ENCODE data around the gene COX6A2.
"Not testable (repeated sequence)": the region's sequence is repeated elsewhere in the genome, so short reads cannot be mapped to it uniquely, and the experiment has no call there.

The COX6A2 gene

DNA sequence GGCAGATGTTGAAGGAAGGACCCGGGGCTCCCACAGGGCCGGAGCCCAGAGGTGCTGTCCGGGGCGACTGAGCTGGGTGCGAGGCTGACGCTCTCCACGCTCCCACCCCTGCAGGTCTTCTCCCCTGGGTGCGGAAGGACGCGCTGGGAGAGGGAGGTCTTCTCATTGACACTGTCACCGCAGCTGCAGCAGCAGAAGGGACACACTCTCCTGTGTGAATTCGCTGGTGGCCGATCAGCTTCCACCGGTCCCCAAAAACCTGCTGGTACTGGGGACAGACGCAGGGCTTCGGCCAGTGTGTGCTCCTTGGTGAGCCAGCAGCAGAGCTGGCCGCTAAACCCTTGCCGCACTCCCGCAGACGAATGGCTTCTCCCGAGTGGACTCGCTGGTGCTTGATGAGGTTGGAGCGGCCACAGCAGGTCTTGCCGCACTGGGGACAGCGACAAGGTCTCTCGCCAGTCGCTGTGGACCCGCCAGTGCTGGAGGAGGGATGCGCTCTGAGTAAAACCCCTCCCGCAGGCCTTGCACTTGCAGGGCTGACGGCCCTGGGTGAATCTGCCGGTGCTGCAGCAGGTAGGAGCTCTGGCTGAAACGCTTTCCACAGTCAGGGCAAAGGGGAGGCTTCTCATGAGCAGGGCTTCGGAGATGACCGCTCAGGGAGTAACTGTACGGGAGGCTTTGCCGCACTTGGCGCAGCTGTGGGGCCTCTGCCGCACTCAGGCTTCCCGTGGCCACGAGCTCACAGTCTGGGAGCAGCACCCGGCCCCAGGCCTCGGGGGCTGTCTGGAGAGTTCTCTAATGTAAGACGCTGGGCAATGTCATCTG, 8.3 kb upstream of the COX6A2 start:
- no peak for DNase-seq

DNA sequence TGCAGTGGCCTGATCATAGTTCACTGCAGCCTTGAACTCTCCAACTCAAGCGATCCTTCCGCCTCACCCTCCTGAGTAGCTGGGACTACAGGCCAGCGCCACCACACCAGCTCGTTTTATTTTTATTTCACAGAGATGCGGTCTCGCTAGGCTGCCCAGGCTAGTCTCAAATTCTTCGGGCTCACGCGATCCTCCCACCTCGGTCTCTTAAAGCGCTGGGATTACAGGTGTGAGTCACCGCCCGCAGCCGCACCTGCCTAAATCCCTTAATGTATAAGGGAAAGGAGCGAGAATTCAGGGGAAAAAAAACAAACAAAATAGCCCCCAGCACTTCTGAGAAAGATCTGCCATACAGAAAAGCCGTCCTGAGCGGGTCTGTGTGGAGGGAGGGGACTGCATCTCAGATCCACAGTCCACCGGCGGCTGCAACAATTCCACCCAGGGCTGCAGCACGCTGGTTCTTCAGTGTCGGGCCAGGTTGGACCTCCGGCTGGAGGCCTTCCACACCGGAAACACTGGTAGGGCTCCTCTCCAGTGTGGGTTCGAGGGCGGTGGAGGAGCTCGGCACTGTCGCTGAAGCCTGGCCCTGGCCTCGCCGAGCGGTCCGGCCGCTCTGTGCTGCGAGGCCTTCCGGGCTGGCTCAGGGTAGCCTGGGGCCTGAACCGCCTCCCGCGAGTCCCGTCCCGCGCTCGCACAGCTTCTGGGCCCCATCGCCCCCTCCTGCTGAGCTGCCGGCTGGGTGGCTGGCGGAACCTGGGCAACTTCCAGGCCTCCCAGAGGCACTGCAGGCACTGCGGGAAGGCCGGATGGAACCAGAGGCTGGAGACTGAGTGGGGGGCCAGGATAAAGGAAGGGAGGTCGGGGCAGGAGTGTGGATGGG, 7.4 kb upstream of the COX6A2 start:
- no peak for DNase-seq

DNA sequence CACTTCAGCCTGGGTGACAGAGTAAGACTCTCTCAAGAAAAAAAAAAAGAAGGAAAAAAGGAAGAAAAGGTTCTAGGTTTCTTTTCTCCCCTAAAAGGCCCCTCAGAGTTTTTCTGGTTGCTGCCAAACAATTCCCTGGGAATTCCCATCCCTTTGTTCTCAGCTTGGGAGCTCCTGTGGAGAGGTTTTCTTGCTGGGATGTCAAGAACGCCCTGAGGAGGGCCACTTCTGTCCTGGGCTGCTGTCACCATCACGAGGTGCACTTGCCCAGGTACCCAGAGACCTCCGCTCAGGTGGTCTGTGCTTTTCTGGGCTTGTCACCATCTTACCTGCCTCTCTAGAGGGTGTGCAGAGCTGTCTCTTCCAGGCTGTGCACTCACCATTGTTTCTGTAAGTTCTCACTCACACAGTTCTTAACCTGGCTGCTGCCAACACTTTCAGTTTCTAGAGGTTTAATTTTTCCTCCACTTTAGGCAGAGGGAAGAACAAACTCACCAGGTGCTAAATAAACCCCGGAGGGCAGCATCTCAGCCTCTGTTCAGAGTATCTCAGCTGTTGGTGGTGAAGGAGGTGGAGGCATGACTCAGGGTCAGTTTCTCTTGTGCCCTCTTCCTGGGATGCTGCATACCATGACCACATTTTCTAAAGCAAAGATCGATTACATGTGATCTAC, 2.4 kb upstream of the COX6A2 start:
- DNase-seq, result no peak

DNA sequence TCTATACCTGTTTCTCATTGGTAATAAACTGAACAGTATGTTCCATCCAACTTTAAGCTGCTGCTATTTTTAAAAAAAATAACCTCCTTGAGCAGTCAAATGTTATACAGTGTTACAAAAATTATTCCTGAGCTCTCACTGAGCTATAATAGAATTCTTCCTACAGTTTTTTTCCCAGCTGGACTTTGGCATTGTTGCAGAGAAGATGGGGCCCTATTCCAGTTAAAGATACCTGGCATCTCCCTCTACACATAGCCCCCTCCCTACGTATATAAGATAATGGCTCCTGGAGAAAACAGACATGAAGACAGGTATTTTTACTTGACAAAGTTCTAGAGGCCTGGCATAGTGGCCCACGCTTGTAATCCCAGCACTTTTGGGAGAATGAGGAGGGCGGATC, 1.6 kb upstream of the COX6A2 start:
- no peak for DNase-seq

DNA sequence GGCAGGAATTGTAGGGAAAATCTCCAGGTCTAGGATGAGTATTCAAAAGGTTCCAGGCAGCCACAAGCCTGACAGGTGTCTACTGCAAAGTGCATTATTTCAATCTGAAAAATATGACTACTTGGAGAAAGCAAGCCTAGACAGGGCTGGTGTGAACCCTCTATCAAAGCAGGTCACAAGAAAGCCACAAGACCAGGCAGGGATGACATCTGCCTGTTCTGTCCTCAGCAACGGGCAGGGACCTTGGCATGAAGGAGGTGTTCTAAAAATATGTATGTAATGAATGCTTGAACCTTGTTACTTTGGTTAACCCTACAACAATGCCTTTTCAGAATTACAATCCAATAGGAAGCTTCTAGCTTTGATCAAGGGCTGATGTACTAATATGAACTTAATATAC, 1.2 kb upstream of the COX6A2 start:
- DNase-seq, result no peak

DNA sequence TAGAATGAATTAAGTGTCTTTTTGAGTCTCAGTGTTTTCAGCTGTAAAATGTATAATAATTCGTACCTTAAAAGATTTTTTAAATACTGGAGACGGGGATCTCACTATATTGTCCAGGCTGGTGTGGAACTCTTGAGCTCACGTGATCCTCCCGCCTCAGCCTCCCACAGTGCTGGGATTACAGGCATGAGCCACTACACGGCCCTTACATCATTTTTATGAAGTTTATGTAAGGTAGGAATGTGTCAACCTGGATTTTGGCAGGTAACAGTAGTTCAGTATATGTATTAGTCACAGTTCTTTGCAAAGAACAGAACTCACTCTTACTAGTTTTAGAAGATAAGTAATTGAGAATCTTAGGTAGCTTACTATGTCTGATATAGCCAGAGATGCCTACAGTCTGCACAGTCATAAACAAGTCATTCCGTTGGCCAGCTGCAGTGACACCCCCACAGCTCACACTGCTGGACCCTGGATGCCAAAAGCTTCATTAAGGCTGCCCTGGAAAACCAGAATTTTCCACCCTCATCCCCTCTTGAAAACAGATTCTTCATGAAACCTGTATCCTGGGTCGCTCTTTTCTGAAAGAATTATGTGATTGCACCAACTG, 583 bp upstream of the COX6A2 start:
- no peak for DNase-seq

DNA sequence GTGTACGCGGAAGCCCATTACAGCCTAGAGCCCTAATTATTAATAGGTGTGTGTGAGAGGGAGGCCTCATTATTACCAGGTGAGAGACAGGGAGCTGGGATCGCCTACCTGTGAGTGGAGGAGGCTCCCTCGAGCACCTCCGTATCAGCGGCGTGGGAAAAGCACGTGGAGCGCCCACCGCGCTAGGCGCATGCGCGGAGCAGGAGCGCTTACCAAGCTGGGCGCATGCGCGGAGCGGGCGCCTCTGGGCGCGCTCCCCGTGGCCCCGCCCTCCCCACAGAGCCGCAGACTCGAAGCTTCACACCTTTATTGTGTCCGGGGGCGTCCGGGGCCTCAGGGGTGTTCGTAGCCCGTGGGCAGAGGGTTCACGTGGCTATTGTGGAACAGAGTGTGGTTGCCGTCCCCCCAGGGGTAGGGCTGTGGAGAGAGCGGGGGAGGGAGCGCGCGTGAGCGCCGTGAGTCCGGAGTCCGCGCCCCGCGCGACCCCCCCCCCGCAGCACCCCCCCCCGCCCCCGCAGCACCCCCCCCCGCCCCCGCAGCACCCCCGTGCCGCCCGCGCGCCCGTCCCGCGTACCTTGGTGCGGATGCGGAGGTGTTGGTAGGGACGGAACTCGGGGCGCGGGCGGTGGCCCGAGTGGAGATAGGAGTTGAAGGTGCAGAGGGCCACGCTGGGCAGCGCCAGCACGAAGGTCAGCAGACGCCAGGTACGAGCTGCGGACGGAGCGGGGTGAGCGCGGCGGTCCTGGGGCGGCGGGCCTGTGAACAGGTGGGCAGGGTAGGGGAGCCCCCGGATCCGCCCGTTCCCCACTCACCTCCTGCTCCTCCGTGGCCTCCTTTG, 500 bp downstream of the COX6A2 start:
- peak; percentile 16 for DNase-seq

DNA sequence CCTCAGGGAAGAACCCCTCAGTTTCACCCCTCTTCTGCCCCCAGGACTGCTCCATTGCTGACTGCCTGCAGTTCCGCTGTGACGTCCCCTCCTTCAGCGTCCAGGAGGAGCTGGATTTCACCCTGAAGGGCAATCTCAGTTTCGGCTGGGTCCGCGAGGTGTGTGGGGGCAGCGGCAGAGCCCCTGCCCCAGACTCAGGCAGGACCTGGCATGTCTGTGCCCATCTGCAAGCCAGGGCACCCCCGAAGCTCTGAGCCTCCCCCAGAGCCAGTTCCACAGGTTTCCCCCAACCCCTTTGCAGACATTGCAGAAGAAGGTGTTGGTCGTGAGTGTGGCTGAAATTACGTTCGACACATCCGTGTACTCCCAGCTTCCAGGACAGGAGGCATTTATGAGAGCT, 4.4 kb downstream of the COX6A2 start:
- DNase-seq, result no peak

DNA sequence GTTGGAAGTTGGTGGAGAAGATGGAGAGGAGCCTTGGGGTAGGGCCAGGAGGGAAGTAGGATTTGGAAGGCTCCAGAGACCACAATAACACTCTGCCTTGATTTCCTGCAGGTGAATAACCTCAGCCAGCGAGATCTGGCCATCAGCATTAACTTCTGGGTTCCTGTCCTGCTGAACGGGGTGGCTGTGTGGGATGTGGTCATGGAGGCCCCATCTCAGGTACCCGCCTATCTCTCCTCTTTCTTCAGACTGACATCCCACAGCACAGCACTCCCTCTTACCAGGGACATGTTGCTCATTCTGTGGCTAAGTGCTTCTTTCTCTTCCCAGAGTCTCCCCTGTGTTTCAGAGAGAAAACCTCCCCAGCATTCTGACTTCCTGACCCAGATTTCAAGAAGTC, 4.9 kb downstream of the COX6A2 start:
- no peak for DNase-seq

DNA sequence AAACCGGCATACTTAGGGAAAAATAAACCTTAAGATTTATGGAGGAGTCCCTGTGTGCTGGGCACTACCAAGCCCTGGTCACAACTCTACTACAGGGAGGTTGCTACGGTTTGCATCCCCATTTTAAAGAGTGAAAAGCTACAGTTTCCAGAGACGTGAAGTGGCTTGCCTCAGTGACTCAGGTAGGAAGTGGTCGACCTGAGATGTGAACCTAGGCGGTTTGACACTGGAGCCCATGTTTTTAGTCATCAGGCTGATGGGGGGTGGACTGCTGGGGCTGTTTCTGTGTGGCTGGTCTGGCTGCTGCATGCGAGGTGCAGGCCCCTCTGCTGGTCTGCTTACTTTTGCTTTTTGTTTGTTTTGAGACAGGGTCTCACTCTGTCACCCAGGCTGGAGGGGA, 6.6 kb downstream of the COX6A2 start:
- no peak for DNase-seq

DNA sequence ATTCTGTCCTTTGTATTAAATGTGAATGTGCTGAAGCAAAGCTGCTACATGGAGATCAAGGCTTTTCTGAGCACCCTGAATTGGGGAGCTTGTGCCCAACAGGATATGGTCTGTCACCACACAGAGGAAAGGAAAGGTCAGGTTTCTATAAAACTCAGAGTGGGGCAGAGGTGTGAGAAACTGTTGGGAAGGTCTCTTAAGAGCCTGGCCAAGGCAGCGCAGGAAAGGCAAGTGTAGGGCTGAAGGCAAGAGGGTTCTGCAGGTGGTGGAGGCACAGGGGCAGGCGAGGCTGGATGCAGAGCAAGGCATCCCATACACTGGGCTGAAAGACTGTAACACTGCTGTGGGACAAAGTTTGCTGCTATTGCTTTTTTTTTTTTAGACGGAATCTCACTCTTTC, 8.1 kb downstream of the COX6A2 start:
- no peak for DNase-seq

DNA sequence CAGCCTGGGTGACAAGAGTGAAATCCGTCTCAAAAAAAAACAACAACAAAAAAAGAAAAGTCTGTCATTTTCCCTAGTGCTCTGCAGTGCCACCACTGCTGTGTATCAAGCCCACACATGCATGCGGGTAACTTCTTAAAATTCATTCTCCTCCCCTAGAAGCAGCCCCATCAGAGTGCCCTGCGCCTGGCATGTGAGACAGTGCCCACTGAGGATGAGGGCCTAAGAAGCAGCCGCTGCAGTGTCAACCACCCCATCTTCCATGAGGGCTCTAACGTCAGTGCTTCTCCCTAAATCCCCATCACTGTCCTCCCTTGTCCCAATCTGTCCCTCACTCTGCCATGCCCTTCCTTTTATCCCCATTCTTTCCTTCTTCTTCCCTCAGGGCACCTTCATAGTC, 10.2 kb downstream of the COX6A2 start:
- no peak for DNase-seq

DNA sequence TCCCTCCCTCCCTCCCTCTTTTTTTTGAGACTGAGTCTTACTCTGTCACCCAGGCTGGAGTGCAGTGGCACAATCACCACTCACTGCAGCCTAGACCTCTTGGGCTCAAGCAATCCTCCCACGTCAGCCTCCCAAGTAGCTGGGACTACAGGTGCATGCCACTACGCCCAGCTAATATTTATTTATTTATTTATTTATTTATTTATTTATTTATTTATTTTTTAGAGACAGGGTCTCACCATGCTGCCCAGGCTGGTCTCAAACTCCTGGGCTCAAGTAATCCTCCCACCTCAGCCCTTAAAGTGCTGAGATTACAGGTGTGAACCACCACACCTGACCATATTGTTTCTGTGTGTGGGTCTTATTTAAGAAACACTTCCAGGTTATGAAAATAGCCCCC, 11.1 kb downstream of the COX6A2 start:
- DNase-seq, result not testable (repeated sequence)

DNA sequence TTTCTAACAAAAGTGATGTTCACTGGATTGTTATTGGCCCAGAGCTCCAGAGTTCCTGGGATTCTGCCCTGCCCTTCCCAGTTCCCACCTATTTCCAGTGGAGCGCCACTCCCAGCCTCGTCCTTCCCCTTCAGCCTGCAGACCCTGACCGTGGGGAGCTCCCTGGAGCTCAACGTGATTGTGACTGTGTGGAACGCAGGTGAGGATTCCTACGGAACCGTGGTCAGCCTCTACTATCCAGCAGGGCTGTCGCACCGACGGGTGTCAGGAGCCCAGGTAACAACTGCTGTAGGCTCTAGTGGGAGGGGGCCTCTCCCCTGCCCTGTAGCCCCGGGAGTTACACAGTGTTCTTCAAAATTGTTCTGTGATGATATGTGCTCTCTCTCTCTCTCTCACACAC, 11.8 kb downstream of the COX6A2 start:
- DNase-seq, result no peak

DNA sequence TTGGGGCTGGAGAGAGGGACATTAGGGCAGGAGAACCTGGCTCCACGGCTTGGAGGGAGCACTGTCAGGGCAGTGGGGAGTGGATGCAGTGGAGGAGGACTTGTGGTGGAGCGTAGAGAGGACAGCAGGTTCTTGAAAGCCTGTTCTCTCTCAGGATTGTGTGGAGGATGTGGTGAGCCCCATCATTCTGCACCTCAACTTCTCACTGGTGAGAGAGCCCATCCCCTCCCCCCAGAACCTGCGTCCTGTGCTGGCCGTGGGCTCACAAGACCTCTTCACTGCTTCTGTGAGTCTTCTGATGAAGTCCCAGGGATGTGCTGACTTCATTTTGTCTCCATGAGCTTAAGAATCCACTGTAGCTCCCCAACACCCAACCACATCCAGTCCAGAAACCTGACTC, 13.5 kb downstream of the COX6A2 start:
- no peak for DNase-seq

DNA sequence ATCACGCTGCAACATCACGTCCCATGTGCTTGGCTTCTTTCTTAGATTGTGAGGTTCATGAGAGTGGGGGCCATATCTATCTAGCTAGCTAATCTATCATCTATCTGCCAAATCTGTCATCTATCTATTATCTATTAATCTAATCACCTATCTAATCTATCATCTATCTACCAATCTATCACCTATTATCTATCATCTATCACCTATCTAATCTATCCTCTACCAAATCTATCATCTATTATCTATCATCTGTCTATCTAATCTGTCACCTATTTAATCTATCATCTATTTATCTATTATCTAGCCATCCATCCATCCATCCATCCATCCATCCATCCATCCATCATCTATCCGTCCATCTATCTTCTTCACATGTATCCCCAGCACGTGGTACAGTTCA, 14.2 kb downstream of the COX6A2 start:
- DNase-seq, result no peak

DNA sequence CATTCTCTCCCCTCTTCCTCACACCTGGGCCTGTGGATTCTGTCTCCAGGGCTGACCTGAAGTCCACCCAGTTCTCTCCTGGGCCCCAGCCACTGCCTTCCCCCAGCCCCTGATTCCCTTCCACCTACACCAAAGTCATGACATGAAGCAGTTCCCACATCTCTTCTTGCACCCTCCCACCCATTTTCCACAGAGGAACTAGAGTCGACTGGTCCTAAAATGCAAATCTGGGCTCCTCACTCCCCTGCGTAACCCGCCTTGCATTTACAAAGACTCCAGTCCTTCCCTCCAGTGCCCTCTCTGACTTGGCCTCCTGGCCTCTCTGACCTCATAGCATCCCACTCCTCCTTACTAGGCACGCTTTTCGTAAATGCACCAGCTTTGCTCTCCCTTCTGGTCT, 14.8 kb downstream of the COX6A2 start:
- DNase-seq, result no peak

DNA sequence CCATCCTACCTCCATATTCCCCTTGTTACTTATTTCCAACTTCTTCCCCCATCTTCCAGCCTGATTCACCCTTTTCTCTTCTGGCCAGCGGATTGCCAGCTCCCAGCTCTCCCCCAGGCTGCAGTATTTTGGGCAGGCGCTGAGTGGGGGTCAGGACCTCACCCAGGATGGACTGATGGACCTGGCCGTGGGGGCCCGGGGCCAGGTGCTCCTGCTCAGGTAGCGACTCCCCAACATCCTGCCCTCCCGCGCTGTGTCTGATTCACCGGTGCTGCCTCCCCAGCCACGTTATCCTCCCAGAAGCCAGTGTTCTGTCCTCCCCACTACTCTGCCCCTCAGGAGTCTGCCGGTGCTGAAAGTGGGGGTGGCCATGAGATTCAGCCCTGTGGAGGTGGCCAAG, 15.4 kb downstream of the COX6A2 start:
- no peak for DNase-seq

DNA sequence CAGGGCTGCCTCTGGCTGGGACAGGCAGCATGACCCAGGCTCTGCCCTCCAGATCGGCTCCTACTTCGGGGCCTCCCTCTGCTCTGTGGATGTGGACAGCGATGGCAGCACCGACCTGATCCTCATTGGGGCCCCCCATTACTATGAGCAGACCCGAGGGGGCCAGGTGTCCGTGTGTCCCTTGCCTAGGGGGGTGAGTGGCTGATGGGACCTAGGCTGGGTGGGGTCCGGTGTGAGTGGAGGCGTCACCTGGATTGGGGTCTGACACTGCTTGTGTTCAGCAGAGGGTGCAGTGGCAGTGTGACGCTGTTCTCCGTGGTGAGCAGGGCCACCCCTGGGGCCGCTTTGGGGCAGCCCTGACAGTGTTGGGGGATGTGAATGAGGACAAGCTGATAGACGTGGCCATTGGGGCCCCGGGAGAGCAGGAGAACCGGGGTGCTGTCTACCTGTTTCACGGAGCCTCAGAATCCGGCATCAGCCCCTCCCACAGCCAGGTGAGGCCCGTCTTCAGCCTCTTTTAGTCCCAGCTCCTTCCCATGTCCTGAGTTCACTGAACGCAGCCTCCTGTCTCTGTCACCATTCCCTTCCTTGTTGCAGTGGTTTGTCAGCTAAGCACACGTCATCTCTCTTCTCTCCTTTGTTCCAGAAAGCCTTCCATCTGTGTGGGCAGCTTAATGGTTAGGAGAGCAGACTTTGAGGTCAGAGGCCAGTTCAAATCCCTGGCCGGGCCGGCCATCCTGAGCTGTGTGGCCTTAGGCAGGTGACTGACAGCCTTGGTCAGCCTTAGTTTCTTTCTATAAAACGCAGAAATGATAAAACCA, 16.9 kb downstream of the COX6A2 start:
- DNase-seq, result no peak

DNA sequence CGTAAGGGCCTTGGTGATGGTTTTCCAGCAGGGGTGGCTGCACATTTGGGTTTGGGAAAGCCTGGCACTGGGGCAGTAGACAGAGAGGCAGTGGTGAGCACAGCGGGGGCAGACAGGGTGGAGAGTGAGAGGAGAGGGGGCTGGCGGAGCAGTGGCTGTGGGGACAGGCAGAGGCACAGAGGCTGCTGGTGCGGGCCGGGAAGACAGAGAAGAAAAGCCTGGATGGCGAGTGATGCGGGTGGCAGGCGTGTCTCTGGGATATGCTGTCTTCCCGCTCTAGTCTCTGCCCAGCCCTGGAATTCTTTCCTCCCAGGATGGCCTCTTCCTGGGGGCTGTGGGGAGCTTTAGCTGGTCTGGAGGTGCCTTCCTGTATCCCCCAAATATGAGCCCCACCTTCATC, 18.1 kb downstream of the COX6A2 start:
- no peak for DNase-seq

DNA sequence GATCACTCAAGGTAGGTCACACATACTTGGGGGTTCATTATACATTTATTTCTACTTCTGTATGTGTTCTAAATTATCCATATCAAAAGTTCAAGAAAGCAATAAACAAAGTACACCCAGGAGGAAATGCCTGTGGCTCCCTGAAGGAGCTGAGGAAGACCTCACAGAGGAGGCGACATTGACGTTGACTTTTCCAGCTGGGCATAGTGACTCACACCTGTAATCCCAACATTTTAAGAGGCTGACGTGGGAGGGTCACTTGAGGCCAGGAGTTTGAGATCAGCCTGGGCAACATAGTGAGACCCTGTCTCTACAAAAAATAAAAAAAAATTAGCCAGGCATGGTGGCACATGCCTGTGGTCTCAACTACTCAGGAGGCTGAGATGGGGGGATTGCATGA, 18.7 kb downstream of the COX6A2 start:
- DNase-seq, result no peak

Measured in hematopoietic multipotent progenitor cell treated with erythropoietin and hydrocortisone succinate and interleukin-3 and kit ligand, for 8 days (in vitro differentiated cells).